Amniotic stem cell (primary cell): ENCODE measurements around the gene FGF12.
"Not testable (repeated sequence)": the region's sequence is repeated elsewhere in the genome, so short reads cannot be mapped to it uniquely, and the experiment has no call there.

Source experiments
- DNase-seq: peaks from one replicate; lab custom pipeline; 2025; lab: John Stamatoyannopoulos, UW

Gene FGF12

GRCh38 chr3:192577811-192578210, 149.5 kb downstream of the FGF12 start:
- no peak for DNase-seq

DNA sequence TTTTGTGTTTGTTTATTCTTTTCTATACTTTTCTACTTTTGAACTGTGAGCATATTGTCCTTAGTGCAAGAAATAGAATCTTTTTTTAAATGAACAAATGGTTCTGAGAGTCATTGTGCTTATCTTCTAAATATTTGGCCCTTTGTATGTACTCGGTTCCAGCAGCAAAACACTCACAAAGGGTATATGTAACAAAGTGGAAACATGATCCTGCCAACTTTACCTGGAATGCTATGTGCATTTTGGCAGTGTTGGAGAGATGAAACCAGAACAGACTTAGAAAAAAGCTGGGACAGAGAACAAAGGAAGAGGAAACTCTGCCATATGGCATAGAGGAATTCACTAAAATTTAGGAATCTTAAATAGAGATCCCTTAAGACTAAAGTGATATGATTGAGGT, 150.1 kb downstream of the FGF12 start:
- no peak for DNase-seq

GRCh38 chr3:192576704-192577103, 150.6 kb downstream of the FGF12 start:
- DNase-seq, result not testable (repeated sequence)

DNA sequence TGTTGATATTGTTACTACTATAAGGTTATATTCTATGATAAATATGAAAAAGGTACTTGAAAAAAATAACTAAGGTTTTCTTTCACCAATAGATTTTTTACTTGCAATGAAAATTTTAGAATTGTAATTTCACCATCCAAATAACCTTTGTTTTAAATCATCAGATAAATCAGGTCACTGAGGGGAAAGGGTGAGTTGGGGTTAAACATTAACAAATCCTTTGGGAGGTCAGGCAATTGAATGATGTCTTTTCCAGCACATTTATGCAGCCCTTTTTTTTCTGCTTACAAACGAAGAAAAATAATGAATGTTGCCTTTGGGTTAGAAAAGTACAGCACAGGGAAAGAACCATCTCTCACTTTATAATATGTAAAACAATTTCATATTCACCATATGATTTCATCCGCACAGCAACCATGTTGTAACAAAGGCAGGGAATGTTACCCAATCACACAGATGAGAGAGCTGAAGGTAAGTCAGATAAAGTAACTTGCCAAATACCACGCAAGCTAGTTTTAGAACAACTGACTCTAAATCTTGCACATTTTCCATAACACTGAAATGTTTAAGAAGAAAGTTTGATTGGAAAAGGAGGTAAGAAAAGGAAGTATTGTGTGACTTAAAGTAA, 151.3 kb downstream of the FGF12 start:
- no peak for DNase-seq

- DNase-seq, result no peak
Observed at GRCh38 chr3:192573240-192573639, 154.1 kb downstream of the FGF12 start.

GRCh38 chr3:192570821-192571791, 156.2 kb downstream of the FGF12 start:
- peak; percentile 1 for DNase-seq

DNA sequence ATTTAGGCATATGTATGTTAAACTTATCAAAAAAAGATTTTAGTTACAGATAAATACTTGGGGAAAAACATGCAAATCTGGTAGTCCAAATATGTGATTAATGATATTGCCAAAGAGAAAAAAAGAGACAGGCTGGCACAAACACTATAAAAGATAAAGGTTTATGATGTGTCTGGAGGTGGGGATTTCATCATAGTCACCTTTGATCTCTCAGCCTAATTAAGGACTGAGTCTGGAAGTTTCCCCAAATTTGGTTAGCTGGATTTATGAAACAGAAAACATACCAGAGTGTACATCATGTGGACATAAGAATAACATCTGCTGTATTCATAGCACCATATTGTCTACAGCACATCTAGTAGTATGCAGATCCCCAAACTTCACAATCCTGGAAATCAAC, 157.0 kb downstream of the FGF12 start:
- no peak for DNase-seq

DNA sequence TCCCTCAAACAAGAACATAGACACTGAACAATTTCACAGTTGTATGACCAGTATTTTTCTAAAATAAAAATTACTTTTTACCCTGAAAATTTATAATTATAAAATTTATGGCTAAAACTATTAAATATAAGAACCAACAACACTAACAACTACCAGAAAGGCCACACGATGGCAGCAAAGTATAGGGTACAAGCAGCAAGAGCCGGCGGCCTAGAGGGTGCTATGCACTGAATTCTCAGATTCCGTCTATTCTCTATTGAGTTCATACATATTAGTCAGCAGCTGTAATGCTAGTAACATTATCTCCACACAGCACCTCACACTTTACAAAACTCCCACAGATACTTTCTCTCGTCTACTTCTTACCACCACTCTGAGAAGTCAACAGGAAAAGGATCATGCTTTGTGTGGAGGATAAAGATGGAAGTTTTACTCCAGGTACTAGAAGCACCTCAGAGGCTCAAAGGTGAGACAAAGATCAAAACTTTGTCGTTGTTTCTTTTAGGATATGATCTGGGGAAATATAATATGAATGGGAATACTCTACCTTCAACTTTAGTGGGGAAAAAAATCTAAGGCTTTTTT, 160.5 kb downstream of the FGF12 start:
- peak; percentile 51 for DNase-seq

GRCh38 chr3:192564611-192565010, 162.7 kb downstream of the FGF12 start:
- no peak for DNase-seq

DNA sequence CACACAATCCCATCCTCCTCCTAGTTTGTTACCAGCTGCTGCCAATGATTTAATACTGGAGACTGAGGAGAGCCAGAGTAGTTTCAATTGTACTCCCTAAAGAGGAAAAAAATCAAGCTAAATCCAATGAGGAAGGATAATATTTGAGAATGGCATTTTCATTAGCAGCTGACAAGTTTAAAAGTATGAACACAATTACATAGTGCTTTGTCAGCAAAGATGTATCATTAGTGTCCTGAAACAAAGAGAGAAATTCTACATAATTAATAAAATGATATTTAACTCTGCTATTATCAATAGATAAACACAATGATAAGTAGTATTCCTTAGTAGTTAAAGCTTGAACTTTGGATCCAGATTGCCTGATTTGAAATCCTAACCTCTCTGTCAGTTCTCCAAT, 163.9 kb downstream of the FGF12 start:
- DNase-seq, result no peak

GRCh38 chr3:192553707-192554106, 173.6 kb downstream of the FGF12 start:
- DNase-seq, result no peak

GRCh38 chr3:192550356-192550755, 177.0 kb downstream of the FGF12 start:
- DNase-seq, result no peak

GRCh38 chr3:192545333-192545732, 182.0 kb downstream of the FGF12 start:
- no peak for DNase-seq

- no peak for DNase-seq
Observed at GRCh38 chr3:192543163-192543562, 184.2 kb downstream of the FGF12 start.

GRCh38 chr3:192516820-192517219, 210.5 kb downstream of the FGF12 start:
- DNase-seq, result no peak

DNA sequence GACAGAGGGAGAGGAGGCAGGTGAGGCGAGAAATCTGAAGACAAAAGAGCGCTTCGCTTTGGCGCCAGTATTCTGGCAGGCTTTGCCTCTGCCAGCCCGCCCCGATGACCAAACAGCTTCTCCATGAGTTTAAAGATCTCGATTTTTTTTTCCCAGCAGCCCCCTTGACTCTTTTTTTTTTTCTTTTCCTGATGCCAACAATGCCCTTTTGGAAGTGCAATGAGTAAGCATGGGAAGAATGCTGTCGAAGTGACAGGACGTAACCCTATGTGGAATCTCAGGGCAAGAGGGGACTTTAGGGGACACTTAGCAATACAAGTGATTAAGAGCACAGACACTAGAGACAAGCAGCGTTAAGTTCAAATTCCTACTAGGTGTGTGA, 211.7 kb downstream of the FGF12 start:
- no peak for DNase-seq

- no peak for DNase-seq
Observed at GRCh38 chr3:192514754-192515663, 212.3 kb downstream of the FGF12 start.

GRCh38 chr3:192514081-192514753, 213.1 kb downstream of the FGF12 start:
- DNase-seq, result no peak

DNA sequence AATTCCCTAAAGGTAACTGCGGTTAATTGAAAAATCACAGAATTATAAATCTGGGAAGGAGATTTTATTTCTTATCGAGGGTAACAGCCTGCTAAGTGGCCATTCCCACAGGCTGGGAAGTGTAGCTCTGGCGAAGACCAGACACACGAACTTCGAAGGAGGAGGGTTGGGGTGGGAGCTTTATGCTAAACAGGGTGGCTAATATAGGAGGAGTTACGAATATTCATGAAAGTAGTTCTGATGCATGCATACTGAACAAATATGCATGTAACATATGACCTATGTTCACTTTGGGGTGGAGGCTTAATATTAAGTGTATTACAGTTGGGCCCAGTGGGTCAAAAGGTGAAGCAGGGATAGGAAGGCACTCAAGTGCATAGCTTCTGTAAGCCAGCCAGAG, 221.6 kb downstream of the FGF12 start:
- DNase-seq, result no peak

- DNase-seq, result no peak
Observed at GRCh38 chr3:192501401-192501800, 225.9 kb downstream of the FGF12 start.

DNA sequence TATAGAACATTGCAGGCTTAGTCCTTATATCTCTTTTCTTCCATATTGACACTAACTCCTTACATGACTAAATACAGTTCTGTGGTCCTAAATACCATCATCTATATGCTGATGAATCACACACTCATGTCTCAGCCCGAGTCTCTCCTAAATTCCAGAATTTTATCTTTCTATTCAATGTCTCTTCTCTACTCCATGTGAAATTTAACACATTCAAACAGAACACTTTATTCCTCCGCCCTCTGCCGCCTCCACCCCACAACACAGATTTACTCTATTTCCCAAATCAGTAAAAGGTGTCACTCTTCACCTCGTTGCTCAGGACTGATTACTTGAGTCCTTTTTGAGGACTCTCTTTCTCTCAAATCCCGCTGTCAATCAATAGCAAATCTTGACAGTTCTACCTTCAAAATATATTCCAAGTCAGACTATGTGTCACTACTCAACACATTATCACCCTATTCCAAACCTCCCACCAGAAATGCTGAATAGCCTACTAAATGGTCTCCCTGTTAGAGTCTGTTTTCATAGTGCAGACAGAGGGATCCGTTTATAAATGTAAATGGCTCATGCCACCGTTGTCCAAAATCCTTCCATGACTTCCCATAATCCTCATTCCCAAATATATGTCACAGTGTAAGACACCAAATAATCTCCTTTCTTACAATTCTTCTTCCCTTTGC, 230.3 kb downstream of the FGF12 start:
- no peak for DNase-seq
